HG03139 (cell line): Measurements from ENCODE around the gene NAB1.
"Not testable (repeated sequence)": the region's sequence is repeated elsewhere in the genome, so short reads cannot be mapped to it uniquely, and the experiment has no call there.

Source experiments
- ATAC-seq: cut with Tn5 transposase; IDR thresholded peaks from one replicate; pipeline ENCODE4 v1.9.1; 2021; ENCODE audit not compliant: unreplicated experiment

The NAB1 gene, protein sequence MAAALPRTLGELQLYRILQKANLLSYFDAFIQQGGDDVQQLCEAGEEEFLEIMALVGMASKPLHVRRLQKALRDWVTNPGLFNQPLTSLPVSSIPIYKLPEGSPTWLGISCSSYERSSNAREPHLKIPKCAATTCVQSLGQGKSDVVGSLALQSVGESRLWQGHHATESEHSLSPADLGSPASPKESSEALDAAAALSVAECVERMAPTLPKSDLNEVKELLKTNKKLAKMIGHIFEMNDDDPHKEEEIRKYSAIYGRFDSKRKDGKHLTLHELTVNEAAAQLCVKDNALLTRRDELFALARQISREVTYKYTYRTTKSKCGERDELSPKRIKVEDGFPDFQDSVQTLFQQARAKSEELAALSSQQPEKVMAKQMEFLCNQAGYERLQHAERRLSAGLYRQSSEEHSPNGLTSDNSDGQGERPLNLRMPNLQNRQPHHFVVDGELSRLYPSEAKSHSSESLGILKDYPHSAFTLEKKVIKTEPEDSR

DNA sequence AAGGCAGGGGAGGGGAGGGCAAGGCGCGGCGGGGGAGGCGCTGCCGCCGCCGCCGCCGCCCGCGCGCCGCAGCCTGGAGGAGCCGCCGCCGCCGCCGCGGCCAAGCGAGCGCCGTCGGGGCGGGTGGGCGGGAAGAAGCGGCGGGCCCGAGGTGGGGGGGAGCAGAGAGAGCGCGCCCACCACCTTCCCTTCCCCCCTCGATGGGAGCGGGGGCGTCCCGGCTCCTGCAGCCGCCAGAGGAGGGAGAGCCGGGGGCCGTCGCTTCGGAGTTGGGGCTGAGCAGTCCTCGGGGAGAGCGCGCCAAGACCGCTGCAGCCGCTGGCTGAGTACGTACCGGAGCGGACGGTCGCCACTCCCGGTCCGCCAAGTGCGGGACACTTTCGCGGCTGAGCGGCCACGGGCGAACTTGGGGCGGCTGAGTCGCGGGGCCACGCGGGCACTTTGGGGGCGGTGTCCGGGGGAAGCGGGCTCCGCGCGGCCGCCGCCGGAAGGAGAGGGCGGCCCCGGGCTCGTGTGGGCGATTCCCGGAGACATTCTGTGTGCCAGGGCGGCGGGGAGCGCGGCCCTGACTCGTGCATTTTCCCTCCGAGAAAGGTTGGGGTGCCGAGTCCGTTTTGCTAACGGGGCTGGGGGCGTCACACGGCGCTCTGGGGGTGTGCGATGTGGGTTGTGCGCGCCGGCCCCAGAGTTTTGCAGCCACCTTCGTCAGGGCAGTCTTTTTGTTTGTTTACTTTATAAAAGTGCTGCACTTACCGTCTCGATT, at the start of gene NAB1:
Gene NAB1 (plus strand): TSS at position 49 of the 763 bp plus-strand sequence. CDS start 10,094 bp downstream, outside the sequence.
- ATAC-seq, result peak; percentile 41

DNA sequence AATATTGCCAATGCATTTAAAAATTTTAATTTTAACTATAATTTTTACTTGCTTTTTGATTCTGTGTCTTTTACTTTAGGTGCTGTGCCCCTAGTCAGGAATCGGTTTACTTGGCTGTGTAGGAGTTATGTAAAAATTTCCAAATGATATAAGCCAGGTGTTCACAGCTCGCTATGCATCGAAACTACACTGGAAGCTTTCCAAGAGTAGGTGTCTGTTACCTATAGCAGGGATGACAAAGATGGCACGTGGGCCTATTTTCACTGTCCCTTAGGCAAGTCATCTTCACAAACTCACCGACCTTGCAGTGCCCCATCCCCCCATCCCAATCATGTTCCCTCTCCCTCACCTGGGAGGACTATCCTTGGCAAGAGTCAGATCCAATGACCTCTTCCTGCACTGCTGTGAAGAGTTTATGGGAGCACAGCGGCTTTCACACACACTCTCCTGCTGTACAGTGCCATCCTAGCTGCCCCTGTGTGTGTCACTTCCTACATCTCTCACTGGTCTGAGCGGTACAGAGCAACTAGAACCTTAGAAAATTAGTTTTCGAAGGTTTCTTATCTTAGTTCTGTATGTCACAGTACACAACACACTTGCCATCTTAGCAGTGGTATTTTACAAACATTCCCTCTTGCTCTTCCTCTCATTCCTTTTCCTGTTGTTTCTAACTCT, 49.2 kb upstream of the NAB1 start:
- ATAC-seq, result no peak

DNA sequence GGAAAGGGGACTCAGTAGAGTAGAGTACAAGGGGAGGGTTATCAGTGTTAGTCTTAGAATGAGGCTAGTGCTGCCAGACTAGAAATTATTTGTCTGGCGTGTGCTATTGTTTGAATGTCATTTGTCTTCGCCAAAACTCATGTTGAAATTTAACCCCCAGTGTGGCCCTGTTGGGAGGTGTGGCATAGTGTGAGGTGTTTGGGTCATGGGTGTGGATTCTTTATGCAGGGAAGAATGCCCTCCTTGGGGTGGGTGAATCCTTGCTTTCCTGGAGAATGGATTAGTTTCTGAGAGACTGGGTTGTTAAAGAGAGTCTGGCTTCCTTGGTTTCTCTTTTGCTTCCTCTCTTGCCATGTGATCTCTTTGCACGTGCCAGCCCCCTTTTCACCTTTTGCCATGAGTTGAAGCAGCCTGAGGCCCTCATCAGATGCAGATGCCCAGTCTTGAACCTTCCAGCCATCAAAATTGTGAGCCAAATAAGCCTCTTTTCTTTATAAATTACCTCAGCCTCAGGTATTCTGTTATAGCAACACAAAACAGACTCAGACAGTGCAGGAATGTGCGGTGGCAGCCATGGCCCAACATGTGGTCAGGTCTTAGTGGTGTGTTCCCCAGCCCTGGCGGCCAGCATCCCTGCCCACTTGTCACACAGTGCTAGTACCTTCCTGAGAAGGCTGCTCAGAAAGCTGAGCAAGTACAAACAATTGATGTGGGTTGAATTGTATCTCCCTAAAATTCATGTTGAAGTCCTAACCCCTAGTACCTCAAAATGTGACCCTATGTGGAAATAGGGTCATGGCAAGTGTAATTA, 48.4 kb upstream of the NAB1 start:
- ATAC-seq, result no peak

DNA sequence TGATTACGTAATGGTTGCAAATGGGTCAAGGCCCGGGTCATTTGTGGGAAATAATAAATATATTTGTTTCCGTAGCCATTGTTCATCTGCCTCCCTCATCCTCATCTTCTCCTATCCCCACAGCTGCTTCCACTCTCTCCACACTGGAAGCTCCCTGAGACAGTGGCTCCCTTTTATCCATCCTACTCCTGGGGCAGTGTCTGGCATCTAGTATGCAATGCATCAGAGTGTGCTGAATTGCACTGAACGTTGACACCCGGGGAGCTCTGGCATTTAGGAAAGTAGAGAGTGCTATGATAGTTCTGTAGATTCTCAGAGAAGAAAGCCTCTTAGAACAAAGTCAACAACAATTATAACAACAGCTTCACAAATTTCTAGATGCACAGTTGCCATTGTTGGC, 45.5 kb upstream of the NAB1 start:
- ATAC-seq, result no peak

DNA sequence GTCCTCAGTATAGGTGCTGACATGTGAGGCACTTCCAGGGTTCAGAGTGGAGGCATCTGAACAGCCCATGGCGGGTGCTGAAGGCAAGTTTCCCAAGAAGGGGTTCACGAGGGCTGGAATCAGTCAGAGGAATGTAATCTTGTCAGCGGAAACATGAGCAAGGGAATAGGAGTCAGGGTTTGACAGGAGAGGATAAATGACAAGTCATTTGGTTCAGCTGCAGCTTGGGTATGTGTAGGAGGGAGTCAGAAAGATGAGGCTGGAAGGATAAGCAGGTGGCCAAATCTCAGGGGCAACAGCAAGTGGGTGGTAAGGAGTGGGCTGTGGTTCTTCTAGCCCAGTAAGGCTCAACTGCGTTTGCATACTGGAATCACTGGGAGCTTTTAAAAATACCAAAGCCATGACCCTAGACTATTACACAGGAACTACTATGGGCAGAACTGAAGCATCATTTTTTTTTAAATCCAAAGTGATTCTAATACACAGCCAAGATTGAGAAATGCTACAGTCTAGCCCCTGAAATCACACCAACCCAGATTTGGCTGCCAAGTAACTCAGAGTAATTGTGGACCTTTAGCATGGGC, 41.8 kb upstream of the NAB1 start:
- ATAC-seq, result no peak

DNA sequence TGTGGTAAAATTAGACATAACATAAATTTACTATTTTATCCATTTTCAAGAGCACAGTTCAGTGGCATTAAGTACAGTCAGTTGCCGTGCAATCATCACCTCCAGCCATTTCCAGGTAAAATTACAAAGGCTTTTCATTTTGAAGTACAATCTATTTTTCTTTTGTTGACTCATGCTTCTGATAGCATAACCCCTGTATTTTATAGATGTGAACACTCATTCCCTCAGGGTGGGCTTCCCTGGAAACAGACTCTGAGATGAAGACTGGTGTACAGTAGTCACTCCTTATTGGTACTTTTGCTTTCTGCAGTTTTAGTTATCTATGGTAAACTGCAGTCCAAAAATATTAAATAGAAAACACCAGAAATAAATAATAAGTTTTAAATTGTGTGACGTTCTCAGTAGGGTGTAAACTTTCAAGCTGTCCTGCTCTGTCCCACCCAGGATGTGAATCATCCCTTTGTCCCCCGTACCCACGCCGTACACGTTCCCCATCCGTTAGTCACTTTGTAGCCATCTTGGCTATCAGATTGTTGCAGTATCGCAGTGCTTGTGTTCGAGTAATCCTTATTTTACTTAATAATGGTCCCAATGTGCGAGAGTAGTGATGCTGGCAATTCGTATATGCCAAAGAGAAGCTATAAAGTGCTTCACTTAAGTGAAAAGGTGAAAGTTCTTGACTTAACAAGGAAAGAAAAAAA, 41.1 kb upstream of the NAB1 start:
- ATAC-seq, result no peak

DNA sequence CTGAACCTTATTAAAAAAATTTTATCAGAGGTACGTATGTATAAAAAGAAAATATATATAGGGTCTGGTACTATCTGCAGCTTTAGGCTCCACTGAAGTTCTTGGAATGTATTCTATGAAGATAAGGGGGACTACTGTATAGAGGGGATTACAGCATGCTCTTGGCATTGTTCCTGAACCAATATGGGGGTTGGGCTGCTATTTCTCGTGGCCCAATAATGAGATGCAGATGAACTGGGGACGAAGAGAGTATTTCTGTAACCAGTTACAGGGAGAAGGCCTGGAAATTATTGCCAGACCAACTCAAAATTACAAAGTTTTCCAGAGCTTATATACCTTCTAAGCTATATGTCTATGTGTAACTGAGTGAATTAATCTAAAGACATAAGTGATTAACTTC, 40.0 kb upstream of the NAB1 start:
- not testable (repeated sequence) for ATAC-seq

DNA sequence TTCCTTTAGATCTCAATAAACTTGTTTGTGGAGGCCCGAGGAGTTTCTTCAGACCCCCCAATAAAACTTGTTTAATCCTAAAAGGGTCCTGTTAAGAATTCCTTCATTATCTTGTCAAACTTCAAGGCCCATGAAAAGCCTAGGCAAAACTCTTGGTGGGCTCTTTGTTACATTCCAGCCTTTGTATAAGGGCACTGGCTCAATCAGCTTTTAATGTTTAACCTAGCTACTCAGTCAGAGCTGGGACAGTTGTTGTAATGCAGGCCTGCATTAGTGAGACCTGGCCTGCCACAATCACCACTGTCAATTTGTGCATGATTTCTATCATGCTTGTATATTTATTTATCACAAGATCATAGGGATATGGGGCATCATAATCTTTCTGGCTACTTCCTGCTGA, 39.5 kb upstream of the NAB1 start:
- ATAC-seq, result not testable (repeated sequence)

DNA sequence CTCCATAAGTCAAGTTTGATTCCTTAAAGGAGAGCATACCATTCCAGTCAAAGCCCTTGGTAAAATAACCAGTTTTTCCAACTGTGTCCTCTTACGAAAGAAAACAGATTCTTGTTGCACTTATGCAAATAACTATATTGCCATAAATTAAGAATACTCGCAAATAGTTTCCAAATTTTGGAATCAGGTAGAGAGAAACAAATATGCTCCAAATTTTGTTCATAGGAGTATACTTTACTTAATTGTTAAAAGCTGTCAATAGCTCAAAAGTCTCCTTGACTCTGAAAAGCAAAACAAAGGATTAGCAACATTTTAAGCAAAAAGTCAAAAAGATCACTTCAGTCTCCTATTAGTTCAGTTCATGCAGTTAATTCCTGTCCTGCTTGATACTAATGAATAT, 38.4 kb upstream of the NAB1 start:
- ATAC-seq, result not testable (repeated sequence)

DNA sequence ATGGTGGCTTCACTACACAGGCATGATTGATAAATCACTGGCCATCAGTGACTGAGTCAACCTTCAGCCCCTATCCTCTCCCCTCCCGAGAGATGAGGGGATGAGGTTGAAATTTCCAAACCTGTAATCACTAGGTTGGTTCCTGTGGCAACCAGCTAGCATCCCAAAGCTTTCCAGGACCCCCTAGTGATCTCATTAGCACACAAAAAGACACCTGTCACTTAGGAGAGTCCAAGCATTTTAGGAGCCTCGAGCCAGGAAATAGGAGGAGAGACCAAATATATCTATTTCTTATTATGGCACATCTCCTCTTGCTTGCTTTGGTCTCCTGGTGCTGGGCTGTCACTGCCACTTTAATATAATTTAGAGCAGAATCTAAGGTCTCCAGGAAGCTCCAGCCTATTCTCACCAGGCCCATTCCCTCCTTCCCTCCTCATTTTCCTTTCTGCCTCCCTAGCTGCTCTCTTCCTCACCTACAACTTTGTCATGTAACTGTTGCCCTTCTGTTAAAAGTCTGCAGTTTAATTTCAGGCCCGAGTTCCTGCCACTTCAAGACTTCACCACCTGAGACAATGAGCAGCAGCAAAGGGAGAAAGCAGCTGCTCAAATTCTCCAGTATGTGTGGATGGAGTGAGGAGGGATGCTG, 33.2 kb upstream of the NAB1 start:
- no peak for ATAC-seq

DNA sequence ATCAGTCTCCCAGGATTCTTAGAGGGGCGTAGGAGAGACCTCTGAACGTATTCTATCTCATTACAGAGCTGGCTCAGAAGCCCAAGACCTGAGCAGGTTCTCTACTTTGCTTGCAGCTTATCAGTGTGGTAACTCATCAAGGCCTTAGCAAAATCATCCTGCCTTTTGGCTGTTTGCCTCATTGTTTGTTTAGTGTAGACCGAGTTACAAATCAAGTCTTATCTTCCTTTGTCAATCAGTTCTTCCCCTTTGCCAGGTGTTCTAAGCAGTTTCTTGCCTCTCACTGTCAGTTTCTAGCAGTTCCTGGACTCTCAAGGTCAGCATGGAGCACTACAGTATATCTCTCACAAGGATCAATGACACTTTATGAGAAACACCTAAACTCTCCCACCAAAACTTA, 30.9 kb upstream of the NAB1 start:
- ATAC-seq, result no peak

DNA sequence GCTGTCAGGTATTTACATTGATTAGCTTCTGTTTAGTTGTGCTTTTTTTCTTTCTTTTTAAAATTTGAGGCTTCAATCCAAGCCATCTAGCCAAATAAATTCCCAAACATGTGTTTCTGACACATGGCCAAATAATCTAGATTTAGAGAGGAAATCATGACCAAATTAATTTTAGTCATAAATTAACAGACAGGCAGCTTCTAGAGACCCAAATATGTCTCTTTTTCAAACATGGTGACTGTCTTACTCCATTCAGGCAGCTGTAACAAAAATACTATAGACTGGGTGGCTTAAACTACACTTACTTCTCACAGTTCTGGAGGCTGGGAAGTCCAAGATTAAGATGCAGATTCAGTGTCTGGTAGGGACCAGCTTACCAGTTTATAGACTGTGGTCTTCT, 23.2 kb upstream of the NAB1 start:
- no peak for ATAC-seq

DNA sequence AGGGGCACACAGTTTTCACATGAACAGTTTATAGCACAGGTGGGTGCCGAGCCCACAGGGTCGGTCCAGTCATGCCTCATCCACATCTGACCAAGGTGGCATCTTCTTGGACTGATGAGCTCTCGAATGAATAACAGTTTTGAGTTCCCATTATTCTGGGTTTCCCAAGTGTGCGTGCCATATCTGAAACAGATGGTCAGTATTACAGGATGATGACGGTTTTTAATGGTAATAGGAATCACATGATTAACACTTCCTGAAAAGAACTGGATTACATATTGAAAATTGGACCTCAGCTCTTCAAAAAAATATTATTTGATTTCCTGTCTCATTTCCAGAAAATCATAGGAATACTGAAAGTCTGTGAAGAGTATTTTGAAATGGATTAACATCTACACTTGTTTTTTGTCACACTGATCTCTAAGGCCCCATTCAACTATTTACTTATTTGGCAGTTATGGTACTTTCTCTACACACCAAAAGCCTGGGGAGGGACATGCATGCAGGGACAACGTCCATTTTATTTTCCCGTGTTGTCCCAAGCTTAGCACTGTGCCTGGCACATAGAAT, 22.2 kb upstream of the NAB1 start:
- no peak for ATAC-seq

DNA sequence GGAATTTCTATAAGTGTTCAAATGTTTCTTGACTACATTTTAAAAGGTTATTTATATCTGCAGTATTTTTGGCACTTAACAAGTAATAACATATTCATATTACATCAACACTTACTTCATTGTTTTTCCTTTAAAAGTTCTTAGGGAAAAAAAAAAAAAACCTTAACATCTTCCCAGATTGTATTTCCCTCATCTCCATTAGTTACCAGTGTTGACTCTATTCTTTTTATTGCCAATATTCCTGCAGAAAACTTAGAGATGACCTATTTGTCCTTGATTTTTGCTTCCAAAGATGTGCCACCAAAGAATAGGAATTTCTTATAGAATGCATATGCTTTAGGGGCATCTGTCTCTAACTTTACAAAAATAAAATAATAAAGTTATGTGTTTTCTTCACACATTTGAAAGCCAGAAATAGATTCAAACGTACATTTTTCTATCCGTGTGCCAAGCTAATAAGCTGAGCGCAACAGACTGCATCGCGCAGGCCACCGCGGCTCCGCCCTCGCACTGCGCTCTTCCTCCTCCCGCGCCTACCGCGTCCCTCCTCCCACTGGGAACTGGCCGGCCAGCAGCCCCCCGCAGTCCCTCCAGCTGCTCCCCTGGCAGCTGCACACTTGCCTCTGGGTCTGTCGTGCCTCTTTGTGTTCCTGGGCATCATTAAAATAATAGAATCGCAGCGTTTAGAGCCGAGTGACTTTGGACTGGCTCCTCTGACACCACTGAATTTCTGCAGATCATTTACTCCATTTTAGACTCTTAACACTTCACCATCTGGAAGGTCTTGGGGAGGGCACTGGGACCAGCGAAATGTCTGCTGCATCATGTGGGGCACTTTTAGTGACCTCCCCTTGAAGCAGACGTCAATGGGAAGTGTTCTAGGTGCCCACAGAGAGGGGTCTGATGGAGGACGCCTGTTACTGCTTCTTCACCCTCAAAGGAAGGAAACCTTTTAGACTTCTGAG, 21.2 kb upstream of the NAB1 start:
- ATAC-seq, result peak; percentile 84

DNA sequence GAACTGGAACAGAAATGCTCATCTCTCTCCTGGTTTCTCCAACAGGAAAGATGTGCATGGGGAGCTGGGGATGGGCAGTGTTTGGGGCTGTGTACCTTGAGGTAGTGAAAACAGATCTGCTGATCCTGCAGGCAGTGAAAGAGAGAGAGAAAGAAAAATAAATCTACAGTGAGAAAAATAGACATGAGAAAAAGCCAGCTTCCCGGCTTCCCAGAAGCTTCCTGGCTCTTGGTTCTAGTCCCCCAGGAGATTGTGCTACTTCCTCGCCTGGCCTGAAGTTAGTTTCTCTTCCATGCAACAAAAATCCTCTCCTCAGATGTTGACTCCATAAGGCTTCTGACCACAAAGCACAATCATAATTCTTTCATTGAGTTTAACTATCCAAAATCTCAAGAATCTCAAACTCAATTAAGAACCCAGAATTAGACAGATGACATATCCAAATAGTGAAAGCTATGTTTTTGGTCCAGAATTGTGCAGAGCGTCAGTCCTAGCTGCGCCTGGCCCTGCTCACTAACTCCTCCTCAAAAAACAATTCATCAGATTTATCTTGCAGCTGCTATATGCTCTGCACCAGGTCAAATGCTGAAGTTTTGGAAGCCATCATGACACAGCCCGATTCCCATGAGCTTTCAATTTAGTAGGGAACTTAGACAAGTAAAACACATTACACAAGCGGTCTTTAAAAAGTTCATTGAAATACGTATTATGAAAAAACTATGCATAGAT, 20.1 kb upstream of the NAB1 start:
- ATAC-seq, result no peak

DNA sequence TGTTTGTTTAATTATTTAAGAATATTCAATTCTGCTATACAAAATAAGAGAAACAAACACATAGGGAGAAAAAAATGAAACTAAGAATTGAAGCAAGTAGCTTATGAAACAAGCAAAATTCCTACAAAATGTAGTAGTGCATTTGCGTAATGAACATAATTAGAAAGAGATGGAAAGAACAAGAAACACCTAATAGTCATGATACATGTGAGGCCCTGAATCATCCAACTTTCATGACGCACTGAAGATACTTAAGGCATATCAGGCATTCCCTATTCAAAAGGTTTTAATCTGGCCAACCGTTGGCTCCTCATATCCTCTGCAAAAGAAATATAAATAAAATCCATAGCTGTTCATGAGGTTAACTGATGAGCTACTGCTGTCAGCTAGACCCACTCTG, 14.5 kb upstream of the NAB1 start:
- ATAC-seq, result no peak

DNA sequence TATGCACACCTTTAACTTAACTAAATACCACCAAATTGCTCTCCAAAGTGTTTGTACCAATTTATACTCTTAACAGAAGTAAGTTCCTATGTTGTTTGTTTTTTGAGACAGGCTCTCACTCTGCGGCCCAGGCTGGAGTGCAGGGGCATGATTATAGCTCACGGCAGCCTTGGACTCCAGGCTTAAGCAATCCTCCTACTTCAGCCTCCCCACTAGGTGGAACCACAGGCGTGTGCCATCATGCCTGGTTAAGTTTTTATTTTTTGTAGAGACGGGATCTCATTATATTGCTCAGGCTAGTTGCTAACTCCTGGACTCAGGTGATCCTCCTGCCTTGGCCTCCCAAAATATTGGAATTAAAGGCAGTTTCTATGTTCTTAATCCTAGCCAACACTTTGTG, 13.1 kb upstream of the NAB1 start:
- ATAC-seq, result no peak
